Muscle of arm (tissue), 12 donors: ENCODE measurements around the gene PPP4R2. TPM values are rescaled to one million over a fixed set of nuclear protein-coding genes. Genes with fewer than 3 reads are reported as not detected.
"Not testable (repeated sequence)": the region's sequence is repeated elsewhere in the genome, so short reads cannot be mapped to it uniquely, and the experiment has no call there.

Experiments
- DNase-seq: peaks from one replicate; pipeline ENCODE4 v3.0.0-alpha.2; 2013
- polyA plus RNA-seq, 12 donors: library from polyadenylated mRNA; unstranded; fragments of 120-200 nt; gene quantifications; one replicate each; pipeline ENCODE4 v1.2.1, GENCODE V29; 2013; ENCODE audit not compliant: insufficient read length in 12 of 12

Gene PPP4R2
- polyA plus RNA-seq, 12 donors, result 37.0 to 75.8 (median 67.4) TPM; not detected in 1

DNA sequence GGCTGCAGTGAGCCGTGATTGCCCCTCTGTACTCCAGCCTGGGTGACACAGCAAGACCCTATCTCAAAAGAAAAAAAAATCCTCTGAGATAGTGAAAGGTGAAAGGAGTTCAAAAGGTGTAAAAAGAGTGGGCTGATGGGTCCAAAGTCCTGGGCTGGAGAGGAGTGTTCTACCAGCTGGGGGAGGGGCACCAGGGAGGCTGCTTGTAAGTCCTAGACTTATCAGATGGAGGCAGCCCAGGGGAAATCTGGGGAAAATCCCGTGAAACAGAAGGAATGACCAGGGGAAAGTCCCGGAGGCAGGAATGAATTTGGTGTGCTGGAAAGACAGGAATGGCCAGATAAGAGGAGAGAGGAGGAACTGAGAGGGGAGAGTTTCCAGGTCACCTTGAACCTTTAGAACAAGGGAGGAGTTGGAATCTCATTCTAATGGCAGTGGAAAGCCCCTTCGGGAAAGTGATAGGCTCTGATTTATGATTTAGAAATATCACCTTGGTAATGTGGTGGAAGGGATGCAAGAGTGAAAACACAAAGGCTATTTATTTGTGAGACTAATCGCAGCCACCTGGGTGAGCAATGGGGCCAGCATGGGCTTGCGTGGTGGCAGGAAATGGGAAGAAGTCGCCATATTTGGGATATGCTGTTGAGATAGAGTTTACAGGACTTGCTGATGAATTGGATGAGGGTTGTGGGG is 23.4 kb upstream of the PPP4R2 start:
- no peak for DNase-seq

DNA sequence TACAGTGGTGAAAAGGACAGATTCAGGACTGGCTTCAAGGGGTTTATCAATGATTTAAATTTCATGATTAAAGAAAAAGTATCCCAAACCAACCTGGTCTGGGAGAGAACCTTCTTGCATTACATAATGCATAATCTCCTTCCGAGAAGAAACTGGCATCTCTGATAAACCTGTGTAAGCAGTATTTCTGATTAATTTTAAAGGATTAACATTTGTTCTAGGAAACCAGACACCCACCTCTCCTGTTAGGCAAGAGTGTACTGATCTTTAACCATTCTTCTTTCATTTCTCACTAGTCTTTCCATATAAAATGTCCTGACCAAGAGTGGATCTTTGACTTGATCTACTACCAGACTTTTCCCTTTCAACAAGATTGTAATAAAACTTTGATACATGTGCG is 22.8 kb upstream of the PPP4R2 start:
- DNase-seq, result no peak

DNA sequence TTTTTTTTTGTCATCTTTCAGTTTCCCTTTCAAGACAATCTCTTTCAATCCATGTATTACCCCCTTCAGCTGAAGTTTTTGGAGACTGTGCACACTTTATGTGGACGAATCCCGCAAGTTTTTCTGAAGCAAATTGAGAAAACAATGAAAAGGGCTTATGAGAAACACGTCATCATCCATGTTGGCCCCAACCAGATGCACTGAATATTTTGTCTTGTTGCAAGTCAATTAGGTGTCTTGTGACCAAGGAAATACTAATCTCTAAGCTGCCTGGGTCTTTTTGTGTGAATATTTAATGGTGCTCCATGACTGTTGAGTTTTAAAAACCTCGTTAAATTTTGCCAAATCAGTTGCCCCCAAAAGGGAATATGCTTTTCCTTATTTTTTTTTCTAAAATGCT is 21.7 kb upstream of the PPP4R2 start:
- DNase-seq, result no peak

DNA sequence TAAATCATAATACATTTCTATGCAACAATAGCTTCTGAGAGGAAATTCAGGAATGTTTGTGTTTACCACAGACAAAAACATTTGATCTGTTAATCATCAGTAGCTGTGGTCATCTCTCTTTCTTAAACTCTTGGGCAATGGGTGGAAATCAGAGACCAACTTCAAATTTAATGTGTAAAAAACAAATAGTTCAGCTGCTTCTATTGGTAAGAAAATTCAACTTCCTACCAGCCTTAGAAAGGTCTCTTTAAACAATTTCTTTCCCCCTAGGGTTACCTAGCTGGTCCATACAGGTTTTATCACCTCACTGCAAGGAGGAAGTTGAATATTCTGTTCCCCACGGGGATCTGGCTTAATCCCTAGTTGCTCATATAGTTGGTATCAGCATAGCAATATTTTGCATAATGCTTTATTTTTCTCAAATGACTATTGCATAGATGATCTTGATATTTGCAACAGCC is 20.3 kb upstream of the PPP4R2 start:
- no peak for DNase-seq

DNA sequence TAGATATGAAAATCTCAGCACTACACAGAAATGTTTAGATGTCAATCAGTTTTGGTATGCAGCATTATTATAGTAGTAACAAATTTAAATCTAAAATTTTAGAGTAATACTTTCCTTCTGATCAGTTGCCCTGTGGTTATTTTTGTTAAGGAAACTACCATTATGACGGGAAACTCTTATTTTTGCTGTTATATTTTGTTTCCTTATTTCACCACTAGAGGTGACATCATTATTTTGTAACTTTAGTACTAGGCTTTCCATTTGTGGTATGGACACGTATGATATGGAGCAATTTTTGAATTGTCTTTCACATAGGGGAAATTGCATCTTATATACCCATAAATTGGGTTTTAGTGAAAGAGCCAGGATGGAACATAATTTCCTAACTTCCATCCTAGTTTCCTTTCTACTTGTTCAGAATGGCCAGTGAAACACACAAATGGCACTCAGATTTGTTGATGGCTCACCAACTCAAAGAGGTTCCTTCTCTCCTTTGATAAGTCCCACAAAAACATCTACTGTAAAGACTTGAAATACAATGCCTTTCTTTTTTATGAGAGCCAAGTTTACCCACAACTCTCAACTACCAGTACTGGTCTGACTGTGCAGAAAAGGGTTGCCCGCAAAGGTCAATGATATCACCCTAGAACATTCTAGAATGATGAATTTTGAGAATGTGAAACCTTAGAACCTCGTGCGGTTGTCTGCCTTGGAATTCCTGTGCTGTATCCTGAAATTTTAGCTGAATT is 19.4 kb upstream of the PPP4R2 start:
- no peak for DNase-seq

DNA sequence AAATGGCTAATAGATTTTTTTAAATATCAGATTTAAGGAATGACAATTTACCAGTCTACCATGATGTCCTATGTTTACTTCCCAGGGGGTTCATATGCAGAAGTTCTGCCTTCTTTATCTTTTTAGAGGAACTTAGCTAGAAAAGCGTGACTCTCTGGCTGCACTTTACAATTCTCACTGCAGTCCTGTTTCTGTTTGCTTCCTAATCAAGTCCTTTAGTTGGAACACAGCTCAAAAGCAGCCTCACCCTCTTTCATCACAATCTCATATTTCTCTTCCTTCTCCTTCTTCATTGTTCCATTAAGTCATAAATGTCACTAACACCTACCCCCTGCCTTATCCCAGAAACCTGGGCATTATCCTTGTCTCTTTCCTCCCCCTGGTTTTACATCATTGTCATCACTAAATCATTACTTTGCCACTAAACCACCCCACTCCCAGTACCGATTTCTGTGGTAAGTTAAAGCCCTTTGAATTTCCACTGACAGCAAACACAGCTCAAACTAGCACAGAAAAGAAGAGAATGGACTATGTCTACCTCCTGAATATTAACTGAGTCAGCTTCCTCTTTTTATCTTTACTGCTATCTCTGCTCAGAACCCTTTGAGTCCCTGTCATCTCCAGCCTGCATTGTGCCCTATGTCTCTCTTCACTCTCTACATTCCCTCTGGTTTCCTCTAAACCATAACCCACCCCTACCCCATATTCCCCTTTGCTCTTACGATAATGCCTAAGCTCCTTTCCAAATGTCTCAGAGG is 13.8 kb upstream of the PPP4R2 start:
- no peak for DNase-seq

DNA sequence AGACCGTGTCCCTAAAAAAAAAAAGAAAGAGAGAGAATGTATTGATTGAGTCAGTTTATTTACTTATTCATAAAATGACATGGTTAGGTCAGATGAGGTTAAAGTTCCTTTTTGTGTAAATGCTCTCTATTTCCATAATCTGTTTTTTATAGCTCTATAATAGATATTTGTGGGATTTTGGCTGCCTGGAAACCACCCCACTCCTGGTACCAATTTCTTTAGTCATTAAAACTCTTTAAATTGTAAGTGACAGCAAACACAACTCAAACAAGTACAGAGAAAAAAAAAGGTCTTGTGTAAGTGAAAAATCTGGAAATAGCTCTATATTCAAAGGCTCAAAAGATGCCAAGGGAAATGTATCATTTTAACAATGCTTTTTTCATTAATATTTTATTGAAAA is 11.0 kb upstream of the PPP4R2 start:
- no peak for DNase-seq

DNA sequence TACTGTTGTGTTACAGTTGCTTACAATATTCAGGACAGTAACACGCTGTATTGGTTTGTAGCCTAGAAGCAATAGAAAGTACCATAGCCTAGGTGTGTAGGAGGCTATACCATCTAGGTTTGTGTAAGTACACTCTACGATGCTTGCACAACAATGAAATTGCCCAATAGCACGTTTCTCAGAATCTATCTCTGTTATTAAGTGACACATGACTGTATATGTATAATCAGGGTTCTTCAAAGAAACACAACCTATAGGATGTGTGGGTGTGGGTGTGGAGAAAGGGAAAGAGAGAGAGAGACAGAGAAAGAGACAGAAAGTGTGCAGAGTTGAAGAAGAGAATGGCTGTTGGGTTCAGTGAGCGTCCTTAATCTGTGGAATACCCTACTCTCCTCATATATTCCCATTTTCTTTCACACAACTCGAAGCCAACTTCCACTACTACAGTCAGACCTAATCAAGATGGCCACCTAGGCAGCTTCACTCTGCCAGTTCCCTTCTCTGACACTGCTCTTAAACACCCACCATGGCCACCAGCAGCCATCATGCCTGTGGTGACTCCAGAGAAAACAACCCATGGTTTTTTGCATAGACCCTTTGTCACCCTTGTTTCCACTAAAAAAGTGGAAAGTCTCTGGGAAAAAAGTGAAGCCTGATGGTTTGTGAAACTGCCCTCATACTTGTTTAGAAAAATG is 5.8 kb upstream of the PPP4R2 start:
- no peak for DNase-seq

DNA sequence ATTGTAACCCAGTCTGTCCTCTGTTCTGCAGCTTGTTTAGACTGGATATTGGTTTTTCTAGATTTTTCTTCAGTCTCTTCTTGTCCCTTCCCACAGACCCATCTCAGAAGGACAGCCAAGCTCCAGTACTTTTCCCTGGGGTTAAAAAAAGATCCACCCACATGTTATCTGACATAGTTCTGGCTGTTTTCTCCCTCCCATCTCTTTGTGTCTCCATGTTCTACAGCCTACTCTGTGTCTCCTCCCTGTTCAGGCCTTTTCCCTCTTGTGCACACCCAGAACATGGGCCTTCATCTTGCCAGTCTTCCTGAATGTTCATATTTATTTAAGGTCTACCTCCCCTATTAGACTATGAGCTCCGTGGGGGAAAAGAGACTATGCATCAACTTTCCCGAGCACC is 5.1 kb upstream of the PPP4R2 start:
- no peak for DNase-seq

DNA sequence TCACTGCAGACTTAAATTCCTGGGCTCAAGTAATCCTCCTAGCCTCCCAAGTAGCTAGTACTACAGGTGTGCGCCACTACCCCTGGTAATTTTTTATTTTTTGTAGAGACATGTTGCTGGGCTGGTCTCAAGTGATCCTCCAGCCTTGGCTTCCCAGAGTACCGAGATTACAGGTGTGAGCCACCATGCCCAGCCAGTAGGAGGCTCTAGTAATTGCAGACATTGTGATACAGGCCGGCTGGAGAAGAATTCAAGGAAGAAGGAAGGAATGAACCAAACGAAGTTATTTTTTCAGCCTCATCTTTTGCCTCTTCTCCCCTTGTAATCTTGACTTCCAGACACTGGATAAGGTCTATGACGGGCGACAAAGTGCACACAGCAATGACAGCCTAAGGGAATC is 3.2 kb upstream of the PPP4R2 start:
- DNase-seq, result no peak

DNA sequence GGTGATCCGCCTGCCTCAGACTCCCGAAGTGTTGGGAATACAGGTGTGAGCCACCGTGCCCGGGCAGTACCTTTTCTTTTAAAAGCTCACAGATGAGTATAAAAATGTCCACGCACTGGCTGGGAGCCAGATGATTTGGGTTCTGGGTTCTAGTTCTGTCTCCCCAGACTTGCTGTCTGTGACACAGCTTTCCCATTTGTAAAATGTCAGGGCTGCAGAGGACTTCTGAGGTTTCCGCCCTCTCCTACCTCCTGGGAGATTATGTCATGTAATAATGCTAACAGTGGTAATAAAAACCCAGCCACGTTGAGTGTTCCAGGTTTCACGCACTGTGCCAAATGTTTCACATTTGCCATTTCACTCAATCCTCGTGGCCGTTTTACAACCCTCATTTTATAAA is 1.3 kb upstream of the PPP4R2 start:
- peak; percentile 25 for DNase-seq

DNA sequence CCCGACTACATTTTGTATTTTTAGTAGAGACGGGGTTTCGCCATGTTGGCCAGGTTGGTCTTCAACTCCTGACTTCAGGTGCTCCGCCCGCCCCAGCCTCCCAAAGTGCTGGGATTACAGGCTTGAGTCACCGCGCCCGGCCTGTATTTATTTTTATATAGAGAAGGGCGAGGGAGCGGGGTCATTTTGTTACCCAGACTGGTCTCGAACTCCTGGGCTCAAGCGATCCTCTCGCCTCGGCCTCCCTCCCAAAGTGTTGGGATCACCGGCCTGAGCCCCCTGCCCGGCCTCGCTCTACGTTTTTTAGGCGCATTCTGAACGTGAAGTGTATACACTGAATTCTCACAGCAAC is 514 bp upstream of the PPP4R2 start:
- no peak for DNase-seq

DNA sequence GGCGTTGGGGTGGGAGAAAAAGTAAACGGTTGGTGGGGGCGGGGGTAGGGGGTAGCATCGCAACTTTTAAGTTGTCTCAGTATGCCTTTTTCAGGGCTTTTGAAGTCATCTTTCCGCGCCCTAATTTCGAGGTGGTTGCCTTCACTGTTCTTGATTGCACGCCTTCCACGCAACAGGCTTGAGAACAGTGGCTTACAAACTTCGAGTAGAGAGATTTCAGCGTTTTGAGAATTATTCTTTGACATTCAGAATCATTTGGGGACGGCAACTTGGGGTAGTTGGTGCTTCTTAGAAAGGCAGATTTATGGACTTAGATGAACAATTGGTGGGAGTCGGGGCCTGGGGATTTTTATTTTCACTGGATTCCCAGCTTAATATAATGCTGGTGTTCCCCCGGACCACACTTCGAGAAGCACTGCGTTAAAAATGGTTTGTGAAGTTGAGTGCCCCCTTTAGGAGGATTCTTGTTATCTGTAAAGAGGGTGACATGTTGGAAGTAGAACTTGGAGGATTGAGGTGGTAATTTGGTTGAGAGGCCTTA is 880 bp downstream of the PPP4R2 start:
- peak; percentile 59 for DNase-seq

DNA sequence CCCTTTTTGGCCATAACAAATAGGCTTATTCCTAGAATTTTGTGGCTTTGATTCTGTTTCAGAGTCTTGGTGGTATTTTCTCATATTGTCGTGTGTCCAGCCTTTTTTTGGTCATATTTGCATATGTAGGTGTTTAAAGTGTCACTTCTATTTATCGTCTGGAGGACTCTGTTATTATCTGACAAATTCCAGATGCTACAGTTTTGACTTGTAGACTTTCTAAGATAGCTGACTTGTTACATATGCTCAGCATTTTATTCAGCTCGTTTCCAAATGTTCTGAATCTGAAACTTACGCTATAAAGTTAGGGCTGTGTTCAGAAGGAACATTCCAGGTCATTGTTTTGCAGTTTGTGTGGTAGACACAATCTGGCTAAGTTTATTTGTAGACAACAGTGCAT is 1.9 kb downstream of the PPP4R2 start:
- no peak for DNase-seq

DNA sequence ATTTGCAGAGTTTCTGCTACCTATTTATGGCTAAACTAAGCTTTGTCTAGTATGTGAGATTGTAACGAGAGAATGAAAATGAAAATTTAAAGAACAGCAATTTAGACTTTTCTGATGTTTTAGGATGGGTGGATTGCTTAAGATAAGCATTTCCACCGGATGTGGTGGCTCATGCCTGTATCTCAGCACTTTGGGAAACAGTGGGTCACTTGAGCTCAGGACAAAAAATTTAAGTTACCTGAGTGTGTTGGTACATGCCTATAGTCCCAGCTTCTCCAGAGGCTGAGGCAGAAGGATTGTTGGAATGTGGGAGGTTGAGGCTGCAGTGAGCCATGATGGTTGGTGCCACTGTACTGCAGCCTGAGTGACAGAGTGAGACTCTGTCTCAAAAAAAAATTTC is 3.3 kb downstream of the PPP4R2 start:
- DNase-seq, result no peak

DNA sequence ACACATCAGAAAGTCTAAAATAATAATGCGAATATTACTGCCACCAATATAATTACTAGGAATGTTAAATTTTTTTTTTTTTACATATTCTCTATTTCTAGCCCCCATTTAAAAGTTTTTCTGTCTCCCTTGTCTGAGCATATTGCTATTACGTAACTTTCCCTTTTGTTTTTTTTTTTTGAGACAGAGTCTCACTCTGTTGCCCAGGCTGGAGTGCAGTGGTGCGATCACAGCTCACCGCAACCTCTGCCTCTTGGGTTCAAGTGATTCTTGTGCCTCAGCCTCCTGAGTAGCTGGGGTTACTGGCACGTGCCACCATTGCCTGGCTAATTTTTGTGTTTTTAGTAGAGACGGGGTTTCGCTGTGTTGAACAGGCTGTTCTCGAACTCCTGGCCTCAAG is 6.4 kb downstream of the PPP4R2 start:
- not testable (repeated sequence) for DNase-seq

DNA sequence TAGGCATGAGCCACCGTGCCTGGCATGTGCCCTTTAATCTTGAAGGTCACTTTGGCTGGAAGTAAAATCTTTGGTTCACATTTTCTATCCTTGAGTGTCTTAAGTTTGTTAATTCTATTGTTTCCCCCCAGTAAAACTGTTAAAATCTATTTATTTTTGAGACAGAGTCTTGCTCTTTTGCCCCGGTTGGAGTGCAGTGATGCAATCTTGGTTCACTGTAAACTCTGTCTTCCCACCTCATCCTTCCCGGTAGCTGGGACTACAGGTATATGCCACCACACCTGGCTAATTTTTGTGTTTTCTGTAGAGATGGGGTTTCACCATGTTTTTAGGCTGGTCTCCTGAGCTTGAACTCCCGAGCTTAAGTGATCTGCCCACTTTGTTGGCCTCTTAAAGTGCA is 7.7 kb downstream of the PPP4R2 start:
- DNase-seq, result no peak

DNA sequence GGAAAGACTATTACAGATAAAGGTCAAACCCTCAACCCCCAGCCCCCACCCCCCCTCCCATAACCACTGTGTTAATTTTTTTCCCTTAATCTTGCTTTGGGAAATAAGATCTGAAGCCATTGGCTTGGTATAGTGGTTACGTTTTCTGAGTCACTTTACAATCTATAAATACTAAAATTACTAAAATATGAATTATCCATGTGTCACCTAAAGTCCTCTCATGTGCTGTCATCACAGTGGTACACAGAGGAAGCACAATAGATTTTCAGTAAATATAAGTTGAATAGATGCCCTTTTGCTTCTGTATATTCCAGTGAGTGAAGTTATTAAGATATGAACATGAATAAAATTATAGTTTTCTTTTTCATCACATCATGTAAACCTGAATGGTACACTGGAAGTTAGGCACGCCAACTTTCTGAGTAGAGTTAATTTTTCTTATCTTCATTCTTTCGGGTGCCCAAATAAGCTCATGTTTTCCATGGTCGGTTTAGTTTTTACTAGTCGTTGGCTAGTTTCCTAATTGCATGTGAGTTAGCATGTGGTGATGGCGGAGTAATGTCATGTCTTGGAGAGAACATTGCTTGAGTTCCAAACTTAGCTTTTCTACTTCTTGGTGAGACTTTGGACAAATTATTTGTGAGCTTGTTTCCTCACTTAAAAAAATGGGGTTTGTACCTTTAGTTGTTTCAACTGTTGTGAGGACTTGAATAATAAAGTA is 11.5 kb downstream of the PPP4R2 start:
- DNase-seq, result no peak

DNA sequence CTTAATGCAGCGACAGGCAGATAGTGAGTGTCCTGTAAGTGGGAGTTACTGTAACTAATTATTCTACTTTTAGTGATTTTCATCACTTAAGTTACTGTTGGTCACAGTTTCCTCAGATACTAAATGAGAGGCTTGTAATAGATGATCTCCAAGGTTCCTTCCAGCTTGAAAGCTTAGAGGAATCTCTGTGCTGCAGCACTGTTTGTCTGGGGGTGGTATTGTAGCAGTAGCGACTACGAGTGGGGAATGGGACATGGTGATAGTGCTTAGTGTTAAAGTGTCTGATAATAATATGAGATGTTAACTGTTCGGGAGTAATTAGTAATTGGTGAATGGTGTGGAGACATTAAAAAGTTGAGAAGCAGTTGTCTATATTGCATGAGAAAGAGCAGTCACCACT is 12.4 kb downstream of the PPP4R2 start:
- no peak for DNase-seq

DNA sequence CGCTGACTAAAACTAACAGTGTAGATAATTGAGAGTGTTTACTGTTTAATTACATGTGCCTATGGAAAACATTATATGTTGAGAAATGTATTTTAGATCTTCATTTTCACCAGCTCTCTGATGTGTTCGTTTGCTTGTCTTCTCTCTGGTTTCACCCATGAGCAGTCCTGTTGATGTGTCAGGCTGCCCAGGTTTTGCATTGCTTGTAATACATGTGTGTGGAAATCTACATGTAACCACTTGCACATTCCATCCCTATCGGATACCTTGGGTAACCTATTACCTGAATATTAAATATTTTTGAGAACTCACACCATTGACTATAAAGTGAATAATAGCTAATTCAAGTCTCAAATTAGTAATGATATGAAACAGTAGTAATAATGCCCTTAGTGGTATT is 13.1 kb downstream of the PPP4R2 start:
- no peak for DNase-seq

DNA sequence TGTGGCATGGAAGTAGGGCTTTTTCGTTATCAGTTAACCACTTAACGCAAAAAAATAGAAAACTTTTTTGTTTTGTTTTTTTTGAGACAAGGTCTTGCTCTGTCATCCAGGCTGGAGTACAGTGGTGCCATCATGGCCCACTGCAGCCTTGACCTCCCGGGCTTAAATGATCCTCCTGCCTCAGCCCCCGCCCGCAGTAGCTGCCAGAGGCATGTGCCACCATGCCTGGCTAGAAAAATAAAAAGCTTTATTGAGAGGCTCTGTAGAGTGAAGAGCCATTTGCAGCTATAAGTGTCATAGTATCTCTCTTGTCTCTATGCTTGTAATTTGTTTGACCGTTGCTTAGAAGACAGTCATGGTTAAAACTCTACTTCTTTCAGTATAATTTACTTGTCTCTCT is 13.5 kb downstream of the PPP4R2 start:
- no peak for DNase-seq
